Suprapubic skin (tissue), 2 donors: ENCODE results near the gene GBP4.

Source experiments
- EP300 ChIP-seq: sonication (generic); formaldehyde crosslinking; IDR thresholded peaks from one replicate; pipeline ENCODE4 v1.6.1; 2017; ENCODE audit warnings: antibody characterized with exemption
- POLR2A ChIP-seq, 2 donors: fragments of 450-650 bp; IDR thresholded peaks; one replicate each; pipeline ENCODE4 v1.6.1; 2017; ENCODE audit warnings: antibody characterized with exemption in 2 of 2, mild to moderate bottlenecking in 2 of 2, moderate library complexity in 2 of 2

DNA sequence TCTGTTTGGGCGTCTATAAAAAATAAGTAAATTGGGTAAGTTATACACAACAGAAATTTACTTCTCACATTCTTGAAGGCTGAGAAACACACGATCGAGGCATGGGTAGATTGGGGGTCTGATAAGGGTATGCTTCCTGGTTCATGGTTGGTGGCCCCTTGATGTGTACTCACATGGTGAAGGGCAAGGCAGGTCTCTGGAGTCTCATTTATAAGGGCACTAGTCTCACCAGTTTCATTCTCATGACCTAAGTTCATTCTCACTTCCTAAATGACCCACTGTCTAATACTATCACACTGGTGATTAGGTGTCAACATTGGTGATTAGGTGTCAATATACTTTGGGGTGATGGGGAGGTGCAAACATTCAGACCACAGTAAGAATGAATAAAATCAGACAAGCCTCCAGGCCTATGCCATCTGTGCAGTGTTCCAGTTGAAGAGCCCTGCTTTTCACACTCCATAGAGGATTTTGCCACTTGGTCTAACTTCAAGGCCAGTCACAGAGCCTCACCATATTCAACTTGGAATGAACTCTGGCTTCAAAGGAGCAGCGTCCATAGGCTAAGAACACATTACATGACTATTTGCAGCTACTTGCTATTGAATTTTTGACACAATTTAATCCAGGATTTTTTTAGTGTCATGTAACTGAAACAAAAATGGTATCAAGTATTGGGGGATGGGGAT is 2.5 kb upstream of the GBP4 start:
- TF ChIP-seq POLR2A (IDR thresholded peaks at IDR 0.05): no peak
- no peak for TF ChIP-seq EP300
